GM12878 (cell line): ENCODE results near the gene OR2B2. TPM values are rescaled to one million over a fixed set of nuclear protein-coding genes. Genes with fewer than 3 reads are reported as not detected.

Source experiments
- CHD4 ChIP-seq: fragments of 200-600 bp; sonication (generic); IDR thresholded peaks from 2 replicates; pipeline ENCODE4 v1.6.1; 2016; ENCODE audit warnings: mild to moderate bottlenecking
- EP300 ChIP-seq, 2 experiments: fragments of 150-350 bp in 1 of 2; IDR thresholded peaks; 2 replicates each; pipeline ENCODE4 v1.6.1; 2011 to 2012; ENCODE audit warnings: low read depth in 2 of 2, low read length in 2 of 2, borderline replicate concordance in 1 of 2, improper control_type of control experiment in 1 of 2, inconsistent platforms in 1 of 2; ENCODE audit not compliant: control insufficient read depth in 1 of 2
- ETV6 ChIP-seq, 2 experiments: fragments of 450-650 bp in 1 of 2; IDR thresholded peaks in 1 of 2; conservative IDR thresholded peaks in 1 of 2; 2 replicates each; pipeline ENCODE4 v1.6.1; 2014; ENCODE audit warnings: antibody characterized with exemption in 1 of 2, borderline replicate concordance in 1 of 2, low read depth in 1 of 2, mild to moderate bottlenecking in 1 of 2, moderate library complexity in 1 of 2
- FOS ChIP-seq: IDR thresholded peaks from 3 replicates; pipeline ENCODE4 v1.6.1; 2011; ENCODE audit warnings: borderline replicate concordance; ENCODE audit not compliant: insufficient read length; ENCODE audit errors: extremely low read depth
- GABPA ChIP-seq: IDR thresholded peaks from 2 replicates; pipeline ENCODE4 v1.6.1; 2014; ENCODE audit warnings: antibody characterized with exemption, low read depth, mild to moderate bottlenecking, inconsistent platforms
- JUNB ChIP-seq: IDR thresholded peaks from 2 replicates; pipeline ENCODE4 v1.6.1; 2016; ENCODE audit warnings: antibody characterized with exemption, mild to moderate bottlenecking
- KAT2A ChIP-seq: conservative IDR thresholded peaks from 2 replicates; pipeline ENCODE4 v1.6.1; 2011; ENCODE audit warnings: low read depth, low read length; ENCODE audit not compliant: control insufficient read depth
- KLF5 ChIP-seq: fragments of 450-650 bp; IDR thresholded peaks from 2 replicates; pipeline ENCODE4 v1.6.1; 2014; ENCODE audit warnings: mild to moderate bottlenecking; ENCODE audit not compliant: partially characterized antibody
- LARP7 ChIP-seq: fragments of 450-650 bp; IDR thresholded peaks from 2 replicates; pipeline ENCODE4 v1.6.1; 2017; ENCODE audit warnings: mild to moderate bottlenecking
- MEF2B ChIP-seq: fragments of 450-650 bp; IDR thresholded peaks from 2 replicates; pipeline ENCODE4 v1.6.1; 2018; ENCODE audit warnings: mild to moderate bottlenecking, moderate library complexity; ENCODE audit not compliant: partially characterized antibody, poor library complexity, severe bottlenecking
- MYC ChIP-seq: IDR thresholded peaks from 2 replicates; pipeline ENCODE4 v1.6.1; 2011; ENCODE audit warnings: mild to moderate bottlenecking, low read length, moderate library complexity, inconsistent platforms; ENCODE audit not compliant: insufficient read depth, insufficient replicate concordance, insufficient read length, severe bottlenecking
- NBN ChIP-seq: fragments of 450-650 bp; IDR thresholded peaks from 2 replicates; pipeline ENCODE4 v1.6.1; 2016
- NFXL1 ChIP-seq: fragments of 450-650 bp; IDR thresholded peaks from 2 replicates; pipeline ENCODE4 v1.6.1; 2017; ENCODE audit warnings: antibody characterized with exemption, mild to moderate bottlenecking, borderline replicate concordance
- NFYB ChIP-seq: IDR thresholded peaks from 2 replicates; pipeline ENCODE4 v1.6.1; 2011; ENCODE audit warnings: low read depth, mild to moderate bottlenecking, low read length, improper control_type of control experiment, moderate library complexity; ENCODE audit not compliant: insufficient read depth
- NR2C2 ChIP-seq: IDR thresholded peaks from 2 replicates; pipeline ENCODE4 v1.6.1; 2011; ENCODE audit warnings: borderline replicate concordance, low read depth; ENCODE audit not compliant: control insufficient read depth, insufficient read length
- PAX5 ChIP-seq: IDR thresholded peaks from 2 replicates; pipeline ENCODE4 v1.6.1; 2011; ENCODE audit warnings: low read depth, low read length, borderline replicate concordance
- POLR2AphosphoS5 ChIP-seq: IDR thresholded peaks from 2 replicates; pipeline ENCODE4 v1.6.1; 2011; ENCODE audit warnings: mild to moderate bottlenecking, low read length, inconsistent platforms
- POU2F2 ChIP-seq: IDR thresholded peaks from 3 replicates; pipeline ENCODE4 v1.6.1; 2011; ENCODE audit warnings: low read depth, mild to moderate bottlenecking, low read length, borderline replicate concordance
- RAD21 ChIP-seq: IDR thresholded peaks from 2 replicates; pipeline ENCODE4 v1.6.1; 2011; ENCODE audit warnings: mild to moderate bottlenecking, low read depth, low read length, moderate library complexity; ENCODE audit not compliant: insufficient read depth
- RBBP5 ChIP-seq: fragments of 200-600 bp; sonication (generic); conservative IDR thresholded peaks from 2 replicates; pipeline ENCODE4 v1.6.1; 2016
- RCOR1 ChIP-seq: conservative IDR thresholded peaks from 2 replicates; pipeline ENCODE4 v1.6.1; 2012; ENCODE audit warnings: low read depth, low read length, improper control_type of control experiment
- RUNX3 ChIP-seq: IDR thresholded peaks from 2 replicates; pipeline ENCODE4 v1.6.1; 2012; ENCODE audit warnings: low read length, inconsistent platforms
- SMAD5 ChIP-seq: IDR thresholded peaks from 2 replicates; pipeline ENCODE4 v1.6.1; 2016; ENCODE audit warnings: antibody characterized with exemption, low read depth
- SMC3 ChIP-seq: IDR thresholded peaks from 2 replicates; pipeline ENCODE4 v1.6.1; 2011; ENCODE audit warnings: low read length, improper control_type of control experiment, borderline replicate concordance
- polyA plus RNA-seq, 11 experiments: library from polyadenylated mRNA; depleted of rRNA in 4 of 11; unstranded in 6 of 11; stranded (reverse) in 5 of 11; fragments of >200 nt; fragmentation: Nextera tagmentation in 4 of 11; fragmentation: Illumina TruSeq in 1 of 11; extraction: Ambion mirVana in 4 of 11; extraction: Trizol in 1 of 11; gene quantifications; 1 replicate in 1 of 11; 2 replicates in 10 of 11; pipeline versions ENCODE4 v1.2.1 to v1.2.3, GENCODE V29; 2011 to 2016; ENCODE audit warnings: inconsistent platforms in 2 of 11, missing spikeins in 2 of 11, low read depth in 1 of 11
- total RNA-seq, 4 experiments: library from RNA; depleted of rRNA in 3 of 4; stranded (reverse); fragments of >200 nt in 3 of 4; fragmentation: Illumina TruSeq in 1 of 4; extraction: Trizol in 1 of 4; gene quantifications; 2 replicates each; pipeline versions ENCODE4 v1.2.1 to v1.2.3, GENCODE V29; 2013 to 2021
- TF ChIP-seq, protein P1 (sequence below): IDR thresholded peaks from 2 replicates; pipeline ENCODE4 v1.6.1; 2012; ENCODE audit warnings: mild to moderate bottlenecking, low read depth, low read length
- TF ChIP-seq, protein P2 (sequence below): fragments of 450-650 bp; IDR thresholded peaks from 2 replicates; pipeline ENCODE4 v1.6.1; 2016; ENCODE audit warnings: mild to moderate bottlenecking

Gene OR2B2
- total and polyA plus RNA-seq, 10 of the 15 experiments (the other 5 are each of a cell fraction or from before 2014, with no cell fraction given) = not detected

DNA sequence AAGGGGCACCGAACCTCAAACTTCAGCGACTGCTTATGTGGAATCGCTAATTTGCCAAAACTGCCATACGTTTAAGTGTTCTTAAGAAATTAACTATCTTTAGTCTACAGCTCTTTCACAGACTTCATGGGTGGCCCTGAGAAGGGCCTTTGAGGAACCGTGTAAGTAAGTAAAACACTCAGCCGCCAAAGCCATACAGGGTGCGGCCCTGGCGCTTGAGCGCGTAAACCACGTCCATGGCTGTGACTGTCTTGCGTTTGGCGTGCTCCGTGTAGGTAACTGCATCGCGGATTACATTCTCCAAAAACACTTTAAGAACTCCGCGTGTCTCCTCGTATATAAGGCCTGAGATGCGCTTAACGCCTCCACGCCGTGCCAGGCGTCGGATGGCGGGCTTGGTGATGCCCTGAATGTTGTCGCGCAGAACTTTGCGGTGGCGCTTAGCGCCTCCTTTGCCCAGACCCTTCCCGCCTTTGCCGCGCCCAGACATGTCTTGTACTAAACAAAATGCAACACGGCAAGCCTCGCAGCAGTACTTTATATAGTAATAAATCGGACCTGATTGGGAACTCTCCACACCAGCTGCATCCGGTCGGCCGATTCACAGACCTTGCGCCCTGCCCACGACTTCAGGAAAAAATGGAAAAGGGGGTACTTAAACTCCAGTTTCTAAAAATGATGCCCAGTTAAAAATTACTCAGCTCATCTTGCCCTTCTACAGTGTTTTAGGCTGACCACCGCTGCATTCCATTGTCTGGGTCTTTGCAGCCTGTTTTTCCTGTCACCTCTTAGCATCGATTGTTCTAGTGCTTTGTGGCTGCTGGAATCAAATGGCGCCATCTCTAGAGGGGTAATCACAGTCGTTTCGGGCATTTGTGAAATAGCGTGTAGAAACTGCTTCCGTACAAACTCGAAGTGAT, 38.9 kb downstream of the OR2B2 start (continued):
- TF ChIP-seq NR2C2 (no peak), RUNX3 (peak; percentile 55), EP300 (IDR thresholded peaks at IDR 0.05; ENCODE audit: borderline replicate concordance in 1 of 2, control insufficient read depth in 1 of 2, low read depth in 2 of 2, low read length in 2 of 2) (no peak), RCOR1 (no peak), PAX5 (0 out of 2 replicates have a peak, but pooled peaks have one; percentile 23), FOS (no peak), POU2F2 (peak; percentile 97), POLR2AphosphoS5 (peak; percentile 97), MYC (no peak), RBBP5 (no peak), ETV6 (conservative IDR thresholded peaks at IDR 0.05 in 1 of 2, IDR thresholded peaks at IDR 0.05 in 1 of 2; ENCODE audit: borderline replicate concordance in 1 of 2, low read depth in 1 of 2) (0 out of 4 replicates have a peak, but pooled peaks of 1 of the 2 experiments have one; percentile 31), SMC3 (0 out of 2 replicates have a peak, but pooled peaks have one; percentile 6), MEF2B (no peak), SMAD5 (peak; percentile 97; the same call in 1 of the 2 replicates), NFXL1 (no peak), NBN (peak; percentile 15; the same call in 1 of the 2 replicates), GABPA (no peak), KLF5 (peak; percentile 11), NFYB (no peak), KAT2A (no peak), JUNB (no peak), RAD21 (no peak), CHD4 (no peak), LARP7 (no peak)
- TF ChIP-seq, protein P1, sequence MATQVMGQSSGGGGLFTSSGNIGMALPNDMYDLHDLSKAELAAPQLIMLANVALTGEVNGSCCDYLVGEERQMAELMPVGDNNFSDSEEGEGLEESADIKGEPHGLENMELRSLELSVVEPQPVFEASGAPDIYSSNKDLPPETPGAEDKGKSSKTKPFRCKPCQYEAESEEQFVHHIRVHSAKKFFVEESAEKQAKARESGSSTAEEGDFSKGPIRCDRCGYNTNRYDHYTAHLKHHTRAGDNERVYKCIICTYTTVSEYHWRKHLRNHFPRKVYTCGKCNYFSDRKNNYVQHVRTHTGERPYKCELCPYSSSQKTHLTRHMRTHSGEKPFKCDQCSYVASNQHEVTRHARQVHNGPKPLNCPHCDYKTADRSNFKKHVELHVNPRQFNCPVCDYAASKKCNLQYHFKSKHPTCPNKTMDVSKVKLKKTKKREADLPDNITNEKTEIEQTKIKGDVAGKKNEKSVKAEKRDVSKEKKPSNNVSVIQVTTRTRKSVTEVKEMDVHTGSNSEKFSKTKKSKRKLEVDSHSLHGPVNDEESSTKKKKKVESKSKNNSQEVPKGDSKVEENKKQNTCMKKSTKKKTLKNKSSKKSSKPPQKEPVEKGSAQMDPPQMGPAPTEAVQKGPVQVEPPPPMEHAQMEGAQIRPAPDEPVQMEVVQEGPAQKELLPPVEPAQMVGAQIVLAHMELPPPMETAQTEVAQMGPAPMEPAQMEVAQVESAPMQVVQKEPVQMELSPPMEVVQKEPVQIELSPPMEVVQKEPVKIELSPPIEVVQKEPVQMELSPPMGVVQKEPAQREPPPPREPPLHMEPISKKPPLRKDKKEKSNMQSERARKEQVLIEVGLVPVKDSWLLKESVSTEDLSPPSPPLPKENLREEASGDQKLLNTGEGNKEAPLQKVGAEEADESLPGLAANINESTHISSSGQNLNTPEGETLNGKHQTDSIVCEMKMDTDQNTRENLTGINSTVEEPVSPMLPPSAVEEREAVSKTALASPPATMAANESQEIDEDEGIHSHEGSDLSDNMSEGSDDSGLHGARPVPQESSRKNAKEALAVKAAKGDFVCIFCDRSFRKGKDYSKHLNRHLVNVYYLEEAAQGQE = no peak
- TF ChIP-seq, protein P2, sequence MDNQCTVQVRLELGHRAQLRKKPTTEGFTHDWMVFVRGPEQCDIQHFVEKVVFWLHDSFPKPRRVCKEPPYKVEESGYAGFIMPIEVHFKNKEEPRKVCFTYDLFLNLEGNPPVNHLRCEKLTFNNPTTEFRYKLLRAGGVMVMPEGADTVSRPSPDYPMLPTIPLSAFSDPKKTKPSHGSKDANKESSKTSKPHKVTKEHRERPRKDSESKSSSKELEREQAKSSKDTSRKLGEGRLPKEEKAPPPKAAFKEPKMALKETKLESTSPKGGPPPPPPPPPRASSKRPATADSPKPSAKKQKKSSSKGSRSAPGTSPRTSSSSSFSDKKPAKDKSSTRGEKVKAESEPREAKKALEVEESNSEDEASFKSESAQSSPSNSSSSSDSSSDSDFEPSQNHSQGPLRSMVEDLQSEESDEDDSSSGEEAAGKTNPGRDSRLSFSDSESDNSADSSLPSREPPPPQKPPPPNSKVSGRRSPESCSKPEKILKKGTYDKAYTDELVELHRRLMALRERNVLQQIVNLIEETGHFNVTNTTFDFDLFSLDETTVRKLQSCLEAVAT = peak; percentile 50; the same call in 1 of the 2 replicates
